Measurements from ENCODE around the gene PFDN2.

DNA sequence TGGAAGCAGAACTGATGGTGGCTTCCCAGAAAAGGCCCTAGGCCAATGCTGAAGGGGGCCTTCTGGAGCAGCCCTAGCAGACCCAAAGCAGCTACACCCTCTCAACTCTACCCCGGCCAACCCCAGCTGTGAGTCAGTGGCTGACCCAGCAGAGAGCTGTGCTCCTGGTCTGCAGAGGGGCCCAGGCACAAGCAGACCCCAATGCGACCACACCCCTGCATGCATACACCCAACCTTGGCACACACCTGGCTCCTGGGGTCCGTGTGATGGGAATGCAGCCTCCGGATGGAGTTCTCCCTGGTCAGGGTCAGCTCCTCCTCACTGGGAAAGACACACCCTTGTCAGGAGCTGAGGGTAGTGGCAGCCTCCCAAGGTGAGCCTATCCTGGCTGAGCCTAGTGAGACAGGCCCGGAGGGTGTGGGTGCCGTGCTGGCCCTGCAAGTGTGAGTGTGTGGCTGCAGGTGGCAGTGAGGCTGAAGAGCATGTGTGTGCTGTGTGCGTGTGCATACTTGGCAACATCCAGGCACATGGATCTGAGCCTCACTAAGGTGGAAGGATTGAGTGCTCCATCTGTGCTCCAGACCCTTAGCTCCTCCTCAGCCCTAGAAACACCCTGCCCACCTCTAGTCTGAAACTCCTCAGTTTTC is 44.2 kb downstream of the PFDN2 start:
- TF ChIP-seq SUZ12 (IDR thresholded peaks at IDR 0.05; ENCODE audit: extremely low read depth, insufficient read depth, insufficient read length) (no peak), YY1 (IDR thresholded peaks at IDR 0.05; ENCODE audit: insufficient read depth, insufficient read length) (no peak)

Measured in NT2/D1 (cell line).